ENCODE data around the gene BLVRA.

- TF ChIP-seq CTCF (IDR thresholded peaks at IDR 0.05) (no peak), POLR2A (IDR thresholded peaks at IDR 0.05) (no peak), POLR2AphosphoS5 (IDR thresholded peaks at IDR 0.05) (no peak), EP300 (IDR thresholded peaks at IDR 0.05) (no peak)
These were observed 49.9 kb downstream of the BLVRA start for GRCh38 chr7:43808410-43808809.
